Stimulated activated CD8-positive, alpha-beta memory T cell treated with anti-CD3 and anti-CD28 coated beads, Interleukin-4, amount 100 ng/mL, for 4 hours (primary cell): ENCODE measurements around the gene CA11.
"Not testable (repeated sequence)": the region's sequence is repeated elsewhere in the genome, so short reads cannot be mapped to it uniquely, and the experiment has no call there.

Source experiments
- DNase-seq, 2 donors: peaks; one replicate each; pipeline ENCODE4 v3.0.0-alpha.2; 2020; ENCODE audit warnings: low read depth in 2 of 2, low spot score in 1 of 2

CA11 gene

DNA sequence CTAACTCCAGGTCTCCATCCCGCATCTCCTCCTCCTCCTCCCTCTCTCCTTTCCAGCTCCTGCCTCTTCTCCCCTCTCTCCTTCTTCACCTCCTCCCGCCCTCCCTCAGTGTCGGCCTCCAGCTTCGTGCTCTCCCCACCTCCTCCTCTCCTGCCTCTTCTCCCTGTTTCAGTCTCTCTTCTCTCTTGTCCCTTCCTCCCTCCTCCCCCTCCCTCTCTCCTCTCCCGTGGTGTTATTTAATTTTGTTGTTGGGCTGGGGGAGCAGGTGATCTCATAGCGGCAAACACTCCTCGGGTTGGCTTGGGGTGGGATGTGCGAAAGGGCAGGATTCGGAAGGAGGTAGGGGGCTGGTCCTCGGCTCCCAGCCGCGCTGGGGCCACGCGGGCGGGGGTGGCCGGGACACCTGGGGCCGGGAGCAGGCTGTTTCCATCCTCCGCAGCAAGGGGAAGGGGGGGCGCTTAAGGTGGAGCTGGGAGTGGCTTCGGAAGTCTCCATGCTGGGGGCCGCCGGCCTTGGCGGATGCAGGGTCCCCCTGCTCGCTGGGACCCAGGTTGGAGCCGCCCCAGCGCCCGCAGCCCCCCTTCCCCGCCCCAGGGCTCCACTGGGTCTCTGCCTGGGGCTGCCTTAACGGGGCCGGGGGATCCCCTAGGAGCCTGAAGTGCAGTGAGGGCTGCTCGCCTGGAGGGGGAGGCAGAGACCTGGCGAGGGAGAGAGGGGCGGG lies at the start of gene CA11:
Gene CA11 (minus strand): TSS at position 187 of the 721 bp plus-strand sequence. CDS start 555 bp downstream, outside the sequence.
- DNase-seq, result peak; percentile 77 to 82

DNA sequence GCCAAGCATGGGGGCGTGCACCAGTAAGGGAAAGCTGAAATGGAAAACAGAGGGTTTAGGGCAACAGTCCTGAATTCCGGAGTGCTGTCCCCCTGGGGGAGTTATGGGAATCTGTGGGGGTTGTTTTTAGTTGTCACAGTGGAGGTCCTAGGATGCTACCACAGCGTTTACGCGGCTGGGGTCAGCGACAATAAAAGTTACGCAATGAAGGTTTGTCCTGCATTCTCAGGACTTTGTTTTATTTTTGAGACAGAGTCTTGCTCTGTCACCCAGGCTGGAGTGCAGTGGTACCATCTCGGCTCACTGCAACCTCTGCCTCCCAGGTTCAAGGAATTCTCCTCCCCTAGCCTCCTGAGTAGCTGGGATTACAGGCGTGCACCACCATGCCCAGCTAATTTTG lies 47.6 kb upstream of the CA11 start:
- not testable (repeated sequence) for DNase-seq

DNA sequence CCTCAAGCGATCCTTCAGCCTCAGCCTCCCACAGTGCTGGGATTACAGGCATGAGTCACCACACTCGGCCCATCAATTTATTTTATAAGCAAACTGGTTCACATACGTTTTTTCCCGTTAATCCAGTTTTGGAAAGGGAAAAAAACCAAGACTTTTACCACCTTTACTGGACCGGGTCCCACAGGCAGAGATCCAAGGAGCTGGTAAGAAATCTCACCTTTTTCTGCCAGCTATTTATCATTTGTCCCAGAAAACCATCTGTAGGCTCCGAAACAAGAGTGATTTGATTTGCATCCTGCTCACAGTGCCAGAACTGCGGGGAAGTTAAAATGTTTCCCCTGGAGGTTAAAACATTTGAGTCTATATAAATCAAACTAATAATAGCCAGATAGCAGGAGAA lies 43.5 kb upstream of the CA11 start:
- DNase-seq, result no peak

DNA sequence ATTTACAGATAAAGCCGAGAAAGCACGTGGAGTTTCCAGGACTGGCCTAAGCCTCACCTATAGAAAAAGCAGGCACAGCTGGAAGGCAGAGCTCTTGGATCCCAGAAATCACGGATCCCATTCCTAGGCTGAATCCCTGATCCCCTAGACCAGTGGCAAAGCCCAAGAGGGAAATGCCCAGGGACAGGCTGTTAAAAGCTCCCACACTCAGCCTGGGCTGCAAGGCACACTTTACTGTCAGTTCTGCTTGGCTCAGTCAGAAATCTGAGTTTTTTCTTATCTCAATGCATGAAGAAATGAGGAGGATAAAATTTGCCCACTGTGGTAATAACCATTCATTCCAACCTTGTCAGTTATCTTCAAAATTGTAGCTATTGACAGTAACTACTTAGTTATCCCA lies 41.8 kb upstream of the CA11 start:
- no peak for DNase-seq

DNA sequence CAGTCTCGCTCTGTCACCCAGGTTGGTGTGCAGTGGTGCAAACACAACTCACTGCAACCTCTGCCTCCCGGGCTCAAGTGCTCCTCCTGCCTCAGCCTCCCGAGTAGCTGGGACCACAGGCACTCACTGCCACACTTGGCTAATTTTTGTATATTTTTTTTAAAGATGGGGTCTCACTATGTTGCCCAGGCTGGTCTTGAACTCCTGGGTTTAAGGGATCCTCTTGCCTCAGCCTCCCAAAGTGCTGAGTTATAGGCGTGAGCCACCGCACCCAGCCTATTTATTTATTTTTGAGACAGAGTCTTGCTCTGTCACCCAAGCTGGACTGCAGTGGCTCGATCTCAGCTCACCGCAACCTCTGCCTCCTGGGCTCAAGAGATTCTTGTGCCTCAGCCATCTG lies 40.6 kb upstream of the CA11 start:
- DNase-seq, result not testable (repeated sequence)

DNA sequence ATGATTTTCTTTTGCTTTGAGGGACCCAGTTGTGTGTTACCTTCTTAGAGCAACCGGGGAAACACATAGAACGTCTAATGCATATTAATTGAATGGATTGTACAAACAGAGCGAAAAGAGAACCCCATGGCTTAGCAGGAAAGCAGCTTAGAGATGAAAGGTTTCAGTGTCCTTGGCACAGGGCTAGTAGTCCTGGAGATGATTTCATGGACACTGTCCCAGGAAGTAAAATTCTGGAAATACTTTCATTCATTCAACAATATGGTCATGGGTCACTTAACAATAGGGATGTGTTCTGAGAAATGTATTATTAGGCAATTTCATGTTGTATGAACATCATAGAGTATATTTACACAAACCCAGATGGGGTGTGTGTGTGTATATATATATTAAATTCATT lies 40.1 kb upstream of the CA11 start:
- DNase-seq, result no peak

DNA sequence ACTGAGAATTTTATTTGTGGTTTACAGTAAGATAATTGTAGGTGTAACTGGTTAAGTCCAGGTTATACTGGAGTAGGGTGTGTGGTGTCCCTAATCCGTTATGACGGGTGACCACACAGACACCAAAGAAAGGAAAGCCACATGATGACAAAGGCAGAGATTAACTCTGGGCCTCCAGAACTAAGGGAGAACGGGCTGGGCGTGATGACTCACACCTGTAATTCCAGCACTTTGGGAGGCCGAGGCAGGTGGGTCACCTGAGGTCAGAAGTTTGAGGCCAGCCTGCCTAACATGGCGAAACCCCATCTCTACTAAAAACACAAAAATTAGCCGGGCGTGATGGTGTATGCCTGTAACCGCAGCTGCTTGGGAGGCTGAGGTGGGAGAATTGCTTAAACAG lies 39.6 kb upstream of the CA11 start:
- DNase-seq, result no peak

DNA sequence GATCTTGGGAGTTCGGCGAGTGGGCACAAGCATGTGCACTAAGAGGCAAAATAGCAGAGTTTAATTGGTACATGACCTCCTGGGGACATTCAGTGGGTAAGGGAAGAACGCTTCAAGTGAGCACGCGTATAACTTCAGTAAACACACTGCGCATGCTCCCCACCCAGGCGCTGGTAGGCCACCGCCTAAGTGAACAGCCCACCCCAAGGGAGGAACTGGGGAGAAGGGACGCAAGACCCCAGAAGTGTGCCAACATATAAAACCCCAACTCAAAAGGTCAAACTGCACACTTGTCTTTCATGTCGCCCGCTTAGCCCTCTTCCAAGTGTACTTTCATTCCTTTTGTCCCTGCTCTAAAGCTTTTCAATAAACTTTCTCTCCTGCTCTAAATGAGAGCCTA lies 37.4 kb upstream of the CA11 start:
- no peak for DNase-seq

DNA sequence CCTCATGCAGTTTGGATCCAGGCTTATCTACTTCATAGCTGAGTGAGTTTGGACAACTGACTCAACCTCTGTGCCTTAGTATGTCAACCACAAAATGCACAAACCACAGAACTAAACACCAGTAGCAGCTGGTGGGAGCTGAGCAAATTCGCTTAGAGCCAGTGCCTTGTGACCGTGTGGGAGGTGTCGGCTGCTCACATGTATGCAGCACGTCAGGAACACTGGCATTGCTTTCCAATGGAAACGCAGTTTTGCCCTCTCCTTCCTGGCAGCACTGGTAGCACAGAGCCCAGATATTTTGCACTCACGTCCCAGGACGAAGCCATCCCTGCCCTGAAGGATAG lies 35.1 kb upstream of the CA11 start:
- DNase-seq, result no peak

DNA sequence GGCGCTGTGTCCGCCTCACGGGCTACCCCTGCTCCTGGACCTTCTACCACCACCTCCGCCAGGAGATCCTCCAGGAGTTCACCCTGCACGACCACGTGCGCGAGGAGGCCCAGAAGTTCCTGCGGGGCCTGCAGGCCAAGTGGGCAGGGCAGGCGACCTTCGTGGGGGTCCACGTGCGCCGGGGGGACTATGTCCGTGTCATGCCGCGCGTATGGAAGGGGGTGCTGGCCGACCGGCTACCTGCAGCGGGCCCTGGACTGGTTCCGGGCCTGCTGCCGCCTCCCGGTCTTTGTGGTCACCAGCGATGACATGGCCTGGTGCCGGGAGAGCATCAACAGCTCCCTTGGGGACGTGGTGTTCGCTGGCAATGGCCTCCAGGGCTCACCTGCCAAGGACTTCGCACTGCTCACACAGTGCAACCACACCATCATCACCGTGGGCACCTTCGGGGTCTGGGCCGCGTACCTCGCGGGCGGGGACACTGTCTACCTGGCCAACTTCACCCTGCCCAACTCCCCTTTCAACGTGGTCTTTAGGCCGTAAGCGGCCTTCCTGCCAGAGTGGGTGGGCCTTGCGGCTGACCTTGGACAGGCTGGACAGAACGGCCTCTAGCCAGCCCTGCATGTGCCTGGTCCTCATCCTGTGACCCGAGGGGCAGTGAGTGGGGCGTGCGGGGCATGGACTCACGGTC lies 34.6 kb upstream of the CA11 start:
- DNase-seq, result no peak

DNA sequence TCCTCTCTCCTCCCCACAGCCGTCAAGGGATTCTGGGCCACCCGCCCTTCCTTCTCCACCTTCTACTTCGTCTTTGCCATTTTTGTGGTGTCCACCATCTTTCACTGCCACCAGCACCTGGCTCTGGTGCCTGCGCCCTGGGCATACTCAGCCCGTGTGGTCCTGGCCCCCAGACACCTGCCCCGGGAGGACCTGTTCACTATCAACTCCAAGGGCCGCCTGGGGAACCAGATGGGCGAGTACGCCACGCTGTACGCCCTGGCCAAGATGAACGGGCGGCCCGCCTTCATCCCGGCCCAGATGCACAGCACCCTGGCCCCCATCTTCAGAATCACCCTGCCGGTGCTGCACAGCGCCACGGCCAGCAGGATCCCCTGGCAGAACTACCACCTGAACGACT lies 34.0 kb upstream of the CA11 start:
- DNase-seq, result not testable (repeated sequence)

DNA sequence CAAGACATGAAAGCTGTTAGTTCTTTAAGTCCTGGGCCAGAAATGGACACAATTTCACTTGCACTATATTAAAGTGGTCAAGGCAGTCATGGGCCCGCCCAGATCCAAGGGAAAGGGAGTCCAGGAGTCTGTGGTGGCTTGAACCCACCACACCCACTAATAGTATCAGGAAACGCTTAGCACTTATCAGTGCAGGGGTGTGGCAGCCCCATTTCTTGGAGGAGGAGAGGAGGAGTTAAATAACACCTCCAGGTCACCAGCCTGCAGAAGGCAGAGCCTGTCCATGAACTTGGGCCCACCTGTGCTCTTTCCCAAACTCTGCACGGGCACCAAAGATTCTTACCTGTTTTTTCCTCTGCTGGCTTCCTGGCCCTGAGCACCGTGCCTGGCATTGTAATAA lies 32.2 kb upstream of the CA11 start:
- DNase-seq, result no peak

DNA sequence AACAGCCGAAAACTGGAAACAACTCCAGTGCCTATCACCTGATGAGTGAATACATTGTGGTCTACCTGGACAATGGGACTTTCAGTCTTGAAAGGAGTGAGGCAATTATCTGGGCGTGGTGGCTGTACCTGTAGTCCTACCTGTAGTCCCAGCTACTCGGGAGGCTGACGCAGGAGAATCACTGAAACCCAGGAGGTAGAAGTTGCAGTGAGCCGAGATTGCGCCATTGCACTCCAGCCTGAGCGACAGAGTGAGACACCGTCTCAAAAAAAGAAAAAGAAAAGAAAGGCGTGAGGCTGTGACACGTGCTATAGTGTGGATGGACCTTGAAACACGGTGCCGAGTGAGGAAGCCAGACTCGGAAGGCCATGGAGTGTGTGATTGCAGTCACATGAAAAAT lies 30.9 kb upstream of the CA11 start:
- no peak for DNase-seq

DNA sequence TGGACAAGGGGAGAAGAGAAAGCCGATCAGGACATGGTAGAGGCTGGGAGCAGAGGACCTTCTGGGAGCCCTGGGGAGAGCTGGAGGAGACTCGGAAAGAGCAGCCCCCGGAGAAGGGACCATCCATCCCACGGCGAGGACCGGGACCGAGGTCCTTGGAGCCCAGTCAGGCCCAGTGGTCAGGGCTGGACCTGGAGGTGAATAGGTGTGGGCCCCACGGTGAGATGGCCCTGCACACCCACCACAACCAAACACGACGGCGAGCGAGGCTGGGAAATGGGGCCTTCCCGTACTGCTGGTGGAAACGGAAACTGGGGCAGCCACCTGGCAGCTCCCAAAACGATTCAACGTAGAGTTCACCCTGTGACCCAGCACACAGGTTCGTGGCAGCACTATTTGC lies 30.5 kb upstream of the CA11 start:
- DNase-seq, result no peak

DNA sequence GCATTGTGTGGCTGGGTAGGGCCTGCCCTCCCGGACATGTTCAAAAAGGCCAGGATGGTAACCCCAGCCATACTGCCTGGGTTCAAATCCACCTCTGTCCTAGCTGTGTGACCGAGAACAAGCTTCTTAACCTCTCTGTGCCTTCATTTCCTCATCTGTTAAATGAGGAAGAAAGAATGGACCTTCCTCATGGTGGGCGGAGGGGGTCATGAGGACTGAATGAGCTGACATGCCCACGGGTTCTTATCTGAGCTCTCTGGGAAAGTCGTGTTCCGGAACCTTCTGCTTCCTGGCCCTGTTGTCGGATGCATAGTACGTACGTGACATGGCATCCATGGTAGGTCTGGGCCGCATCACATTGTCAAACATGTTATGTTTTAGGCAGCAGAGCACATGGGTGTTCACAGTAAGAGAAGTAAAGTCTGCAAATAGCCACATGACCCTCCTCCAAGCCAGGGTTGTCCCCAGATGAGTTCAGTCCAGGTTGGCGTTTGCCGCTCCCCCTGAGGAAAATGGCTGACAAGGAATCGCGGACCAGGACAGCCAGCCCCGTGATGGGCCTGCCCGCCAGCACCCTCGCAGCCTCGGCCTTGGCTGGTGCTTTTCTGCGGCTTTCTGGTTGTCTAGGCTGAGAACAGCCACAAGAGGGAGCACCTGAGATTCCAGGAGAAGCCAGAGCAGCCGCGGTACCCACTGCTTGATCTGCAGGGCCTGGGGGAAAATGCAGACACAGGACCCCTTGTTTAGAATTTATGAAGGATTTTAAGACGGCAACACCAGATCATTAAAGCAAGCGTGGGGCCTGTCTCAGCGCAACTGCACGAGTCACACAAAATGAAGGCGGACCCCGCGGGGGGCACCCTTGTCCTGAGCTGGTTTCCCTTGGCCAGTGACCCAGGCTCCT lies 29.2 kb upstream of the CA11 start:
- DNase-seq, result peak; percentile 42 to 51

DNA sequence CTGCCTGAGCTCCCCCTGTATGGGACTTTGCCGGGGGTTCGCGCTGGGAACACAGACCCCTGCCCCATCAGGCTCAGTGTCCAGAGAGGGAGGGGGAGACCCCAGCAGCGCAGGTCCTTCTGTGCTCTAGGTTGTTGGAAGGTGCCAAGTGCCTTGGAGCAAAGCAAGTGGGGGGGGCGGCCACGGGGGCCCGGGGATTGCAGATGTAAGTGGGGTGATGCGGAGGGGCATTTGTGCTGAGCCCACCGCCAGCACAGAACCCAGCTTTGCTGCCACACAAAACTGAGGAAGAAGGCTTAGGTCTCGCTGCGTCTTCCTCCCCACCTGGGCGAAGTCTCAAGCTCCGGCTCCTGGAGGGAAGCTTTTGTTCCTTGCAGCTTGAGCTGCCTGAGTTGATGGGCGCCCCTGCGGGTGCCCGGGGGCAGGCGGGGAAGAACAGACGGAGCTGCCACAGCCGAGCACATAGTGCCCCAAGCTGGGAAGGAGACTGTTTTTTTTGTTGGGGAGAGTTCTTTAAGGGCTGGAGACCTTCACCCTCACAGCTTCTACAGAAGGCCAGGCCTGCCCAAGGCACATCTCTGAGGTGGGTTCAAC lies 28.3 kb upstream of the CA11 start:
- no peak for DNase-seq

DNA sequence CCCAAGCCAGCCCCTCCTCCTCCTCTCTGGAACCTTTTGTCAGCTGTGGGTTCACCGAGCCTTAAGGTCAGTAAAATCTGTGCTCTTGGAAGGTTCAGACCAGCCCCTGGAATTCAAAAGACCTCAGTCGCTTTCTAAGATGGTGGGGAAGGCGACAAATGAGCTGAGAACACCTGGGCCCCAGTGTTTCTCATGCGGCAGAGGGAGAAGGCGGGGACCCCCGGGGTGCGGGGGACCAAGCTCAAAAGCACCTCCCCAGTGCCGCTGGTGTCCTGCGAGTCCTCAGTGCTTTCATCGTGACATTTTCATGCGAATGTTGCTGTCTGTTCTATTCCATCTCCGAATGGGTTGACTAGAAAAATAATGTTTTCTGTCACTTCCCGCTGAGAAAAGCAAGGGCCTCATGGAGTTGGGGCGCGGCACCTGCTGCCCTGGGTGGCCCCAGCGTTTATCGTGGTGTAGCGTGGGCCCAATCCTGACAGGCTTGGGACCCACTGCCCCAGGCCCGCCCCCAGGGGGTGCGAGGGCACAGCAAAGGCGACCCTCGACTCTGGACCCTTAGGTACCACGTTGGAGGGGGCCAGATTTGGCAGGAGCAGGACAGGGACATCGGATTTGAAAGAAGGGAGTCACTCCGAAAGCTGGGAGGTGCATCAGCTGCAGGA lies 27.6 kb upstream of the CA11 start:
- no peak for DNase-seq

DNA sequence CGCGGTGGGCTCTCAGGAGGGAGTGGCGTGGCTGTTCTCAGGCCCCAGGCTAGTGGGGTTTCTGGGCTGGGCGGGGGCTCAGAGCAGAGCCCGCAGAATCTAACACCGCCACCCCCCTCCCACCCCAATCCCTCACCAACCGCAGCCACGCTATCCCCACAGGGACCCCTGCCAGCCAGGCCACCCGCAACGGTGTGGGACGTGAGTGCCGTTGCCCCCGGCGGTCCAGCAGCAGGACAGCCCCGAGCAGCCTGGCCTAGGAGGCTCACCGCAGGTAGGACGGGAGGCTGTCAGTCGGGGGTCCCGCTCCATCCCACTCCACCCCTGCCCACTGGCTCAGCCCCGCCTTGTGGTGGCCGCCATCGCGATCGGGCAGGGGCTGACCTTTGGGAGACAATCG lies 27.0 kb upstream of the CA11 start, which contains the start of gene NTN5:
Gene NTN5 (minus strand): TSS at position 24 of the 400 bp plus-strand sequence. CDS start 2,031 bp downstream, outside the sequence.
- no peak for DNase-seq

DNA sequence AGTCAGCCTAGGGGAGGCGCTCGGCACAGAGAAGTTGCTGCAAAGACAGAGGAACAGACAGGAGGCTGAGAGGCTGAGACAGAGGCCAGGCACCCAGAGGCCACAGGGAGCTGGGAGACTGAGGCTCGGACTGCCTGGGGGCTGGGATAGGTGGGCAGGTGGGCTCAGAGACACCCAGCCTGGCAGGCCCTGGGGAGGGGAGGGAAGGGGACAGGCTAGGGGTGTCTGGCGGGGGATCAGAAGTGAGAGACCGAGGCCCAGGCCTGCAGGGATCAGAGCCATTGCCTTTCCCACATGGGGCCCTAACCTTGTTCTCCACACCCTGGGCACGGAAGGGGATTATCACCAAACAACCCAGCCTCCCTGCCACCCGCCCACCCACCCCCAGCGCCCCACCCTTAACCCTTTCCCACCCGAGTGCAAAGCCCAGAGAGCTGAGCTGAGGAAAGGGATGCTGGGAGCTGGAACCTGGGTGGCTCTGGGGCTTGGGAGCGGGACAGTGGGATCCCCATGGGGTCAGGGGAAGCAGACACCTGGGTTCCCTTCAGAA lies 25.5 kb upstream of the CA11 start:
- no peak for DNase-seq

DNA sequence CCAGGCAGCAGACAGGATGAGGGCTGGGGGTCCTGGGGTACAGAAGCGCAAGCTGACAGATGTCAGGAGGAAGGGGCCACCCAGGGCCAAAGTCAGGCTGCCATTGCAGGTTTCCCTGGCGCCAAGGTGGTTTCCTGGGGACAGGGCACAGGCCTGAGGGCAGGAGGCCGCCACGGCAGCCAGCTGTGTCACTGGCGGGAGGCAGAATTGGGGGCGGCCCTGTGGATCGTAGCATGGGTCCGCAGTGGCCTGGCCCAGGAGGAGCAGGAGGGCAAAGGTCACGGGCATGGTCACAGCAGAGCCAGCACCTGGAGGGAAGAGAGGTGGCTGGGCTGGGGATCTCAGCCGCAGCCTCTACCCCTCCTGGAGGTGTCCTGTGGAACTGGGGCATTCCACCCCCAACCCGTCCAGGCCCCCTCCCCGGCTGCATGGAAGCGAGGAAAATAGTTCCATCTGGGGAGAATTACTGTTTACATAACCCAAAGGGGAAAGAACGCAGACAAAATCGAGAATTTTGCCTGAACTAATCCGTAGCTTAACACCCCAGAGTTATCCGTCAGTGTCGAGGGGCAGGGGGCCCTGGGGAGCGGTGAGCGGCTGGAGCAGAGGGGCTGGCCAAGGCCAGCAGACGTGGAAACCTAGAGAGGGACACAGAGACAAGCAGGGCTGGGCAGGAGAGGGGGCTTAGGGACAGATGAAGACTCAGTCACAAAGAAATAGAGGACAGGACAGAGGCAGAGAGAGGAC lies 24.9 kb upstream of the CA11 start:
- DNase-seq, result no peak
